Uterus (tissue), 4 donors: Measurements from ENCODE around the gene BIN2. TPM values are rescaled to one million over a fixed set of nuclear protein-coding genes. Genes with fewer than 3 reads are reported as not detected.
"Not testable (repeated sequence)": the region's sequence is repeated elsewhere in the genome, so short reads cannot be mapped to it uniquely, and the experiment has no call there.

ENCODE experiments used
- DNase-seq, 2 donors: peaks; one replicate each; pipeline ENCODE4 v3.0.0-alpha.2; 2019 to 2020
- H3K27ac ChIP-seq, 2 donors: fragments of 200-600 bp; sonication (generic); 1 replicate in 1 of 2; 2 replicates in 1 of 2; pipeline ENCODE4 v1.5.1; 2016 to 2018
- H3K27me3 ChIP-seq, 2 donors: fragments of 200-600 bp; sonication (generic); one replicate each; pipeline ENCODE4 v1.5.1; 2018 to 2019; ENCODE audit warnings: control low read depth in 1 of 2
- H3K36me3 ChIP-seq, 2 donors: fragments of 200-600 bp; sonication (generic); one replicate each; pipeline ENCODE4 v1.5.1; 2019; ENCODE audit warnings: control low read depth in 1 of 2
- H3K4me1 ChIP-seq, 2 donors: fragments of 200-600 bp; sonication (generic); one replicate each; pipeline ENCODE4 v1.5.1; 2018 to 2019; ENCODE audit warnings: control low read depth in 1 of 2
- H3K4me3 ChIP-seq, 2 donors: fragments of 200-600 bp; sonication (generic); 1 replicate in 1 of 2; 2 replicates in 1 of 2; pipeline ENCODE4 v1.5.1; 2018 to 2019; ENCODE audit warnings: mild to moderate bottlenecking in 1 of 2
- H3K9me3 ChIP-seq, 2 donors: fragments of 200-600 bp; sonication (generic); one replicate each; pipeline ENCODE4 v1.5.1; 2019; ENCODE audit warnings: control low read depth in 1 of 2
- CTCF ChIP-seq, 4 experiments: fragments of 200-600 bp in 2 of 4; fragments of 450-650 bp in 2 of 4; sonication (generic) in 2 of 4; IDR thresholded peaks; one replicate each; pipeline ENCODE4 v1.5.1; 2016 to 2019; ENCODE audit warnings: antibody characterized with exemption in 4 of 4, mild to moderate bottlenecking in 2 of 4, moderate library complexity in 1 of 4
- POLR2A ChIP-seq, 2 donors: fragments of 450-650 bp; IDR thresholded peaks; one replicate each; pipeline ENCODE4 v1.6.1; 2016; ENCODE audit warnings: antibody characterized with exemption in 2 of 2, mild to moderate bottlenecking in 1 of 2, moderate library complexity in 1 of 2
- intact Hi-C: fragments of 100-400 bp; cut with DNase I; formaldehyde crosslinking; loops from one replicate; pipeline ENCODE4 v1.15.1; 2023; ENCODE audit warnings: low total_unique reads
- total RNA-seq, 4 donors: library from RNA; depleted of rRNA in 3 of 4; stranded (reverse); fragments of >200 nt in 3 of 4; gene quantifications; one replicate each; pipeline versions ENCODE4 v1.1.0 to v1.2.4, GENCODE V29; 2014 to 2023
- donor health status: DM: yes; HTN: yes; CAD: no.

The BIN2 gene
- total RNA-seq, 4 donors from 2014 or later: 0.29 to 5.0 (median 2.3) TPM

GRCh38 chr12:51322452-51322851 is 1.5 kb downstream of the BIN2 start:
- intact Hi-C loops: no loop called here
- Histone ChIP-seq H3K27ac (no peak overlapping the region), H3K36me3 (no peaks in the 10 kb centered on the region), H3K4me1 (no peaks in the 10 kb centered on the region), H3K9me3 (no peaks in the 10 kb centered on the region), H3K4me3 (no peak overlapping the region), H3K27me3 (no peaks in the 10 kb centered on the region)
- TF ChIP-seq POLR2A (IDR thresholded peaks at IDR 0.05): no peak
- no peak for DNase-seq

GRCh38 chr12:51321882-51322281 is 2.1 kb downstream of the BIN2 start:
- H3K27me3 ChIP-seq: no peaks in the 10 kb centered on the region
- TF ChIP-seq POLR2A (IDR thresholded peaks at IDR 0.05) (no peak), CTCF (IDR thresholded peaks at IDR 0.05) (no peak)
- H3K36me3 ChIP-seq: no peaks in the 10 kb centered on the region
- H3K27ac ChIP-seq: no peak overlapping the region
- intact Hi-C loops: no loop called here
- H3K4me3 ChIP-seq: no peak overlapping the region
- DNase-seq: no peak
- H3K9me3 ChIP-seq: no peaks in the 10 kb centered on the region
- no peaks in the 10 kb centered on the region for H3K4me1 ChIP-seq

- Histone ChIP-seq H3K9me3 (no peaks in the 10 kb centered on the region), H3K36me3 (no peaks in the 10 kb centered on the region), H3K4me1 (no peaks in the 10 kb centered on the region)
These were observed 3.2 kb downstream of the BIN2 start for GRCh38 chr12:51320695-51321320.

GRCh38 chr12:51320311-51320694 is 3.7 kb downstream of the BIN2 start:
- no peaks in the 10 kb centered on the region for H3K27me3 ChIP-seq
- H3K4me3 ChIP-seq: no peak overlapping the region
- TF ChIP-seq POLR2A (IDR thresholded peaks at IDR 0.05): no peak
- TF ChIP-seq CTCF (IDR thresholded peaks at IDR 0.05): no peak
- no peaks in the 10 kb centered on the region for H3K9me3 ChIP-seq
- DNase-seq: no peak
- intact Hi-C loops: no loop called here
- H3K36me3 ChIP-seq: no peaks in the 10 kb centered on the region
- no peaks in the 10 kb centered on the region for H3K4me1 ChIP-seq
- H3K27ac ChIP-seq: no peak overlapping the region

More at GRCh38 chr12:51320695-51321320, 3.2 kb downstream of the BIN2 start:
- DNase-seq: no peak
- Histone ChIP-seq H3K27me3 (no peaks in the 10 kb centered on the region), H3K27ac (no peak overlapping the region), H3K4me3 (no peak overlapping the region)
- TF ChIP-seq CTCF (IDR thresholded peaks at IDR 0.05) (no peak), POLR2A (IDR thresholded peaks at IDR 0.05) (no peak)
- intact Hi-C loops: no loop called here

GRCh38 chr12:51318846-51319599 is 5.0 kb downstream of the BIN2 start:
- intact Hi-C loops: no loop called here
- no peaks in the 10 kb centered on the region for H3K36me3 ChIP-seq
- no peak for DNase-seq
- no peaks in the 10 kb centered on the region for H3K9me3 ChIP-seq
- no peak overlapping the region for H3K27ac ChIP-seq
- no peak overlapping the region for H3K4me3 ChIP-seq
- H3K27me3 ChIP-seq: no peaks in the 10 kb centered on the region
- H3K4me1 ChIP-seq: no peaks in the 10 kb centered on the region
- no peak for TF ChIP-seq POLR2A (IDR thresholded peaks at IDR 0.05)

- H3K9me3 ChIP-seq, H3K27ac ChIP-seq, H3K27me3 ChIP-seq, intact Hi-C loops, H3K36me3 ChIP-seq, H3K4me1 ChIP-seq, DNase-seq, H3K4me3 ChIP-seq: not testable (repeated sequence)
These were observed 5.7 kb downstream of the BIN2 start for GRCh38 chr12:51318057-51318806.
